Upper lobe of right lung (tissue), 1 donor: ENCODE measurements around the gene SUSD3. TPM values are rescaled to one million over a fixed set of nuclear protein-coding genes. Genes with fewer than 3 reads are reported as not detected.

Experiments used
- ATAC-seq: fragments of 200-7000 bp; cut with Tn5 transposase; one replicate; pipeline ENCODE4 v1.9.1; 2020; ENCODE audit warnings: mild to moderate bottlenecking, moderate library complexity
- DNase-seq: peaks from one replicate; pipeline ENCODE4 v3.0.0-alpha.2; 2020
- H3K27ac ChIP-seq: fragments of 200-600 bp; one replicate; pipeline ENCODE4 v1.8.0; 2022
- H3K27me3 ChIP-seq: fragments of 200-600 bp; one replicate; pipeline ENCODE4 v1.8.0; 2022; ENCODE audit warnings: mild to moderate bottlenecking
- H3K36me3 ChIP-seq: fragments of 200-600 bp; one replicate; pipeline ENCODE4 v1.8.0; 2022
- H3K4me1 ChIP-seq: fragments of 200-600 bp; one replicate; pipeline ENCODE4 v1.8.0; 2022
- H3K4me3 ChIP-seq: fragments of 200-600 bp; one replicate; pipeline ENCODE4 v1.8.0; 2022; ENCODE audit warnings: mild to moderate bottlenecking
- H3K9me3 ChIP-seq: fragments of 200-600 bp; one replicate; pipeline ENCODE4 v1.8.0; 2022
- intact Hi-C: fragments of 100-400 bp; cut with DNase I; formaldehyde crosslinking; loops from one replicate; pipeline ENCODE4 v1.11.0; 2022
- long read RNA-seq: library from polyadenylated mRNA; unstranded; transcript quantifications from one replicate; pipeline ENCODE4 v2.0.0, GENCODE V29; 2021
- total RNA-seq: library from RNA; stranded (reverse); fragmentation: NEBNext Ultra II Directional; extraction: Animal tissue kit (Norgen Biotek cat#: 25700); gene quantifications from one replicate; pipeline ENCODE4 v1.2.1, GENCODE V29; 2021
- TF ChIP-seq, protein P1 (sequence below): fragments of 200-600 bp; IDR thresholded peaks from one replicate; pipeline ENCODE4 v1.8.0; 2022; ENCODE audit warnings: antibody characterized with exemption
- donor health status: DM: no; HTN: yes; CAD: no; lungs with severe emphysema.

Gene SUSD3
- total RNA-seq: 4.8 TPM
- long read RNA-seq, partial matches to known transcripts: 0 of 3 reads
- long read RNA-seq, other reads (novel, unspliced or antisense): 1 of 3 reads

DNA sequence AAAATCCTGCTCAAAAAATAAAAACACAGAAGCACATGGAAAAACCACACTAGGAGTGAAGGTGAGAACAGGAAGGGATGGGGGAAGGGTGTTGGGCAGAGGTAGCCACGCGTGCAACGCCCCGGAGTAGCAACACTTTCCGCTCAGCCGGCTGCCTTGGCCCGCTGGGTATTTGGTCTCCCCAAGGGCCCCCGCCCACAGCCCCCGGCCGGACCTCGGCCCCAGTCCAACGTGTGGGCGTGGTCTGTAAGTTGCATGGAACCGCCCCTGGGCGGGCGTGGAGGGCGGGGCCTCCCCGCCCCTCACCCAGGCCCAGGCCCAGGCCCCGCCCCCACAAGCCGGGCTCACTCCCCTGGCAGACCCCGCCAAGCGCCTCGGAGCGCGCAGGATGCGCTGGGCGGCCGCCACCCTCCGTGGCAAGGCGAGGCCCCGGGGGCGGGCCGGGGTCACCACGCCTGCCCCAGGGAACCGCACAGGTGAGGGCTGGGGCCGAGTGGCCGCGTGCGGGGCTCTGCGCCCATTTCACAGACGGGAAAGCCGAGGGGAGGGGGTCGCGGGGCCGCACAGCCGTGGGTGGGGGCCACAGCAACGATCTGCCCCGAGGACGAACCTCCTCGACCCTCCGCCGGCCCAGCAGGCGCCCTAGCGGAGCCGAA is at the start of gene SUSD3:
TSS of gene SUSD3 (plus strand) at position 347 of the 656 bp plus-strand sequence. CDS start at position 389, 42 bp downstream.
- no peaks in the 10 kb centered on the region for H3K36me3 ChIP-seq
- H3K4me1 ChIP-seq: peaks cover 35% of the 10 kb centered on the region
- no peaks in the 10 kb centered on the region for H3K9me3 ChIP-seq
- TF ChIP-seq, protein P1, sequence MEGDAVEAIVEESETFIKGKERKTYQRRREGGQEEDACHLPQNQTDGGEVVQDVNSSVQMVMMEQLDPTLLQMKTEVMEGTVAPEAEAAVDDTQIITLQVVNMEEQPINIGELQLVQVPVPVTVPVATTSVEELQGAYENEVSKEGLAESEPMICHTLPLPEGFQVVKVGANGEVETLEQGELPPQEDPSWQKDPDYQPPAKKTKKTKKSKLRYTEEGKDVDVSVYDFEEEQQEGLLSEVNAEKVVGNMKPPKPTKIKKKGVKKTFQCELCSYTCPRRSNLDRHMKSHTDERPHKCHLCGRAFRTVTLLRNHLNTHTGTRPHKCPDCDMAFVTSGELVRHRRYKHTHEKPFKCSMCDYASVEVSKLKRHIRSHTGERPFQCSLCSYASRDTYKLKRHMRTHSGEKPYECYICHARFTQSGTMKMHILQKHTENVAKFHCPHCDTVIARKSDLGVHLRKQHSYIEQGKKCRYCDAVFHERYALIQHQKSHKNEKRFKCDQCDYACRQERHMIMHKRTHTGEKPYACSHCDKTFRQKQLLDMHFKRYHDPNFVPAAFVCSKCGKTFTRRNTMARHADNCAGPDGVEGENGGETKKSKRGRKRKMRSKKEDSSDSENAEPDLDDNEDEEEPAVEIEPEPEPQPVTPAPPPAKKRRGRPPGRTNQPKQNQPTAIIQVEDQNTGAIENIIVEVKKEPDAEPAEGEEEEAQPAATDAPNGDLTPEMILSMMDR: no peak
- H3K27ac ChIP-seq: peak within 1 kb of the TSS; percentile 60
- ATAC-seq (peak; percentile 85), DNase-seq (peak; percentile 86)
- intact Hi-C loops: no loop called here
- H3K27me3 ChIP-seq: no peaks in the 10 kb centered on the region
- peak within 1 kb of the TSS; percentile 60 for H3K4me3 ChIP-seq

DNA sequence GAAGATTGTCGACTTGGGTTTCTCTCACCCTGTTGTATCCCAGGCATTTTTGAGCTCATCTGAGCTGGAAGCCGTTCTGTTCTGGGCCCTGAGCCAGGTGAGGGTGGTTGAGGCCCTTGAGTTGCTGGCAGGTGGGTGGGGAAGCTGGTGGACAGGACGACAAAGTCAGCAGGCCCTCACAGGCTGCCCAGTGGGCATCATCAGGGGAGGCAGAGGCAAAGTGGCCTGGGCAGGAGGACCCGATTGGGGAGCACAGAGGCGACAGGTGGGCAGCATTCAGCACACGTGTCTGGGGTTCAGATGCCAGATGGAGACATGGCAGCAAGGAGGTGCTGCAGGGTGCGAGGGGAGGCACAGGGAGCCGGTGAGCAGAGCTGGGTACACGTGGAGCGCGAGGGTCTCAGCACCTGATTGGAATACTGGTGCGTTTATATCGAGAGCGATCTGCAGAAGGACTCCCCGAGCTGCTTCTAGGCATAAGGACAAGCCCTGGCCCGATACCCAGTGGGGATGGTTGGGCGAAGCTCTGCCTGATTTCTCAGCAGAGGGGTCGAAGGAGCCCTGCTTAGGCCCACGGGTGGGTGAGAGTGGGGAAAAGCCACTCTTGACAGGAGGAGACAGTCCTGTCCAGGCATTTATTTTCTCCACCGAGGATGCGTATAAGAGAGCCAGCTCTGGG is 49.0 kb upstream of the SUSD3 start:
- TF ChIP-seq, protein P1: no peak
- ATAC-seq: peak; percentile 23
- intact Hi-C loops: no loop called here
- H3K36me3 ChIP-seq: peaks cover 8% of the 10 kb centered on the region
- H3K4me3 ChIP-seq: no peak overlapping the region
- H3K27me3 ChIP-seq: no peaks in the 10 kb centered on the region
- peak; percentile 73 for DNase-seq
- no peaks in the 10 kb centered on the region for H3K9me3 ChIP-seq
- H3K27ac ChIP-seq: no peak overlapping the region
- H3K4me1 ChIP-seq: peaks cover under 1% of the 10 kb centered on the region

DNA sequence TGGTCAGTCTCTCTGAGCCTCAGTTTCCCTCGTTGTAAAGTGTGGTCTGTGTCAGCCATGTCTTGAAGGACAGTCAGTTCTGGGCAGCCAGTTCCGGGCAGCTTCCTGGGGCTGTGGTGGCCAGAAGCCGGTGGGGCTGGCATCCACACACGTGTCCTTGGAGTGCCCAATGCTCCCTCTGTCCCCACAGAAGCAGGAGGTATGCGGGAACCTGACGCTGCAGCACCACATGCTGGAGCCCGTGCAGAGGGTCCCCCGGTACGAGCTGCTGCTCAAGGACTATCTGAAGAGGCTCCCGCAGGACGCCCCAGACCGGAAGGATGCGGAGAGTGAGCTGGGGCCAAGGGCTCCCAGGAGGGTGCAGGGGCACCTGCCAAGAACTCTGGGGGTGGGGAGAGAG is 48.4 kb upstream of the SUSD3 start:
- no peaks in the 10 kb centered on the region for H3K4me1 ChIP-seq
- TF ChIP-seq, protein P1: no peak
- no peaks in the 10 kb centered on the region for H3K9me3 ChIP-seq
- H3K36me3 ChIP-seq: peaks cover 8% of the 10 kb centered on the region
- H3K27ac ChIP-seq: no peak overlapping the region
- intact Hi-C loops: no loop called here
- H3K27me3 ChIP-seq: no peaks in the 10 kb centered on the region
- DNase-seq (peak; percentile 48), ATAC-seq (no peak)
- no peak overlapping the region for H3K4me3 ChIP-seq

GRCh38 chr9:93010704-93011103 is 47.8 kb upstream of the SUSD3 start:
- peaks cover 8% of the 10 kb centered on the region for H3K36me3 ChIP-seq
- intact Hi-C loops: no loop called here
- TF ChIP-seq, protein P1: no peak
- no peaks in the 10 kb centered on the region for H3K27me3 ChIP-seq
- DNase-seq (peak; percentile 57), ATAC-seq (no peak)
- H3K4me3 ChIP-seq: no peak overlapping the region
- H3K27ac ChIP-seq: no peak overlapping the region
- no peaks in the 10 kb centered on the region for H3K4me1 ChIP-seq
- H3K9me3 ChIP-seq: no peaks in the 10 kb centered on the region

DNA sequence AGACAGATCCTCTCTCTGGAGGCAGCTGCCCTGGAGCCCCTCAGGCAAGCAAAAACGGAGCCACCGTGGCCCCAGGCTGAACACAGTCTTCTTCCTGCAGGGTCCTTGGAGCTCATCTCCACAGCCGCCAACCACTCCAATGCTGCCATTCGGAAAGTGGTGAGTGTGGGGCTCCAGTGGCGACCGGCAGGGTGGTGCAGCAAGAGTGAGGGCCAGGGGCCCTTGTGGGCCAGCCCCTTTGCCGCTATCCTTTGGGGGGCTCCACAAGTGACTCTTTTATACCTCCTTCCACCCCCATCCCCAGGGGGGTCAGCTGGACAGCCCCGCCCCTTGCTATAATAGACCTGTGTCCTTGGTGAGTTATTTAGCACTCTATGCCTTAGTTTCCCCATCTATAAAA is 47.4 kb upstream of the SUSD3 start:
- no peak overlapping the region for H3K27ac ChIP-seq
- no peaks in the 10 kb centered on the region for H3K4me1 ChIP-seq
- peak; percentile 60 for DNase-seq
- H3K27me3 ChIP-seq: no peaks in the 10 kb centered on the region
- TF ChIP-seq, protein P1: no peak
- no peak for ATAC-seq
- H3K4me3 ChIP-seq: no peak overlapping the region
- intact Hi-C loops: no loop called here
- no peaks in the 10 kb centered on the region for H3K9me3 ChIP-seq
- peaks cover 8% of the 10 kb centered on the region for H3K36me3 ChIP-seq
